ENCODE data around the gene GNB1.

GNB1 gene

GRCh38 chr1:1809489-1809888 is 81.4 kb downstream of the GNB1 start:
- no peak for DNase-seq

- no peak for DNase-seq
These were observed 82.7 kb downstream of the GNB1 start for GRCh38 chr1:1808206-1808605.

GRCh38 chr1:1806890-1807289 is 84.0 kb downstream of the GNB1 start:
- no peak for DNase-seq

- no peak for DNase-seq
These were observed 86.6 kb downstream of the GNB1 start for GRCh38 chr1:1804301-1804700.

GRCh38 chr1:1802871-1803270 is 88.0 kb downstream of the GNB1 start:
- no peak for DNase-seq

- DNase-seq: no peak
These were observed 91.2 kb downstream of the GNB1 start for GRCh38 chr1:1799716-1800115.

GRCh38 chr1:1797731-1798341 is 93.1 kb downstream of the GNB1 start:
- no peak for DNase-seq

- no peak for DNase-seq
These were observed 94.4 kb downstream of the GNB1 start for GRCh38 chr1:1796466-1796865.

GRCh38 chr1:1794999-1795398 is 95.9 kb downstream of the GNB1 start:
- DNase-seq: no peak

GRCh38 chr1:1793481-1794244 is 97.2 kb downstream of the GNB1 start:
- DNase-seq: no peak

GRCh38 chr1:1788646-1789431 is 102.0 kb downstream of the GNB1 start:
- DNase-seq: no peak

- DNase-seq: no peak
These were observed 102.8 kb downstream of the GNB1 start for GRCh38 chr1:1788136-1788535.

- DNase-seq: no peak
These were observed 103.9 kb downstream of the GNB1 start for GRCh38 chr1:1786836-1787605.

- DNase-seq: no peak
These were observed 105.2 kb downstream of the GNB1 start for GRCh38 chr1:1785666-1786065.

- DNase-seq: no peak
These were observed 106.0 kb downstream of the GNB1 start for GRCh38 chr1:1784933-1785332.

- no peak for DNase-seq
These were observed 107.6 kb downstream of the GNB1 start for GRCh38 chr1:1783320-1783719.

GRCh38 chr1:1782399-1783221 is 108.3 kb downstream of the GNB1 start:
- DNase-seq: peak; percentile 22

- DNase-seq: no peak
These were observed 109.4 kb downstream of the GNB1 start for GRCh38 chr1:1781526-1781903.

GRCh38 chr1:1780598-1781525 is 110.0 kb downstream of the GNB1 start:
- DNase-seq: no peak

GRCh38 chr1:1779691-1780597 is 110.9 kb downstream of the GNB1 start:
- DNase-seq: no peak
